ENCODE data around the gene TEN1. TPM values are rescaled to one million over a fixed set of nuclear protein-coding genes. Genes with fewer than 3 reads are reported as not detected.

The TEN1 gene
- total RNA-seq, 1 experiment from 2014 or later, result 19.3 TPM

- no peak overlapping the region for H4K8ac ChIP-seq (replicated peaks; ENCODE audit: insufficient read length, low read depth, low read length)
- no peak overlapping the region for H3K27ac ChIP-seq (ENCODE audit: insufficient read length, low read depth, low read length)
- no peak overlapping the region for H2BK20ac ChIP-seq (ENCODE audit: low read depth, low read length, poor library complexity, severe bottlenecking)
- no peak overlapping the region for H4K91ac ChIP-seq (ENCODE audit: insufficient read length, low read depth, low read length)
- H3K9me3 ChIP-seq (ENCODE audit: control insufficient read depth, low read depth, low read length), result no peaks in the 10 kb centered on the region
- no peak overlapping the region for H3K14ac ChIP-seq (ENCODE audit: insufficient read depth, low read length)
- TF ChIP-seq CTCF (conservative IDR thresholded peaks at IDR 0.05), result no peak
- Mint-ChIP-seq H3K36me3 (ENCODE audit: insufficient read depth in 1 of 3, low read depth in 3 of 3) (no peaks in the 10 kb centered on the region), H3K27ac (no peak overlapping the region), H3K9me3 (no peaks in the 10 kb centered on the region; a peak in 1 of 5 replicates), H3K27me3 (ENCODE audit: low read depth) (peaks cover 5% of the 10 kb centered on the region; the same call in 1 of the 2 replicates), H3K4me3 (no peak overlapping the region), H3K4me1 (peaks cover 10 to 18% of the 10 kb centered on the region in 2 experiments)
- H2BK15ac ChIP-seq (ENCODE audit: low read depth, low read length), result no peak overlapping the region
- no peak overlapping the region for H3T11ph ChIP-seq (ENCODE audit: low read length)
- peaks cover 2% of the 10 kb centered on the region; the same call in 1 of the 2 replicates for H3K4me1 ChIP-seq (ENCODE audit: insufficient read depth, low read length)
- no peak overlapping the region for H2BK12ac ChIP-seq (ENCODE audit: insufficient read length, low read depth, low read length)
- H3K56ac ChIP-seq (ENCODE audit: insufficient read length, low read depth, low read length), result no peak overlapping the region
- H3K79me1 ChIP-seq (ENCODE audit: insufficient read depth, low read depth, low read length, poor library complexity, severe bottlenecking), result no peaks in the 10 kb centered on the region
- H3K79me2 ChIP-seq (ENCODE audit: insufficient read depth, low read length), result no peaks in the 10 kb centered on the region
- H3K27me3 ChIP-seq (ENCODE audit: insufficient read depth, low read length), result no peaks in the 10 kb centered on the region
- no peak overlapping the region for H3K4me2 ChIP-seq (ENCODE audit: insufficient read depth, insufficient read length, low read length)
- no peak overlapping the region for H3K4ac ChIP-seq (ENCODE audit: low read depth, low read length)
- H2AFZ ChIP-seq (ENCODE audit: low read length), result no peak overlapping the region
- H2BK120ac ChIP-seq (ENCODE audit: low read depth, low read length, poor library complexity, severe bottlenecking), result no peak overlapping the region
- H3K23me2 ChIP-seq (ENCODE audit: insufficient read length, low read depth, low read length, poor library complexity, severe bottlenecking), result no peaks in the 10 kb centered on the region
- no peak overlapping the region for H3K9ac ChIP-seq (ENCODE audit: extremely low read depth, insufficient read length, low read length)
- no peak for DNase-seq
- no peak overlapping the region for H3K23ac ChIP-seq (ENCODE audit: insufficient read length, low read depth, low read length)
- no peak overlapping the region for H2BK5ac ChIP-seq (ENCODE audit: insufficient read length, low read length)
- WGBS (ENCODE audit: extremely low coverage, insufficient read length, low lambda C conversion rate), result no CpG with 5 or more reads among the region's 12 CpGs
- no peak overlapping the region for H3K18ac ChIP-seq (ENCODE audit: insufficient read length, low read depth, low read length)
- H4K20me1 ChIP-seq (ENCODE audit: control insufficient read depth, insufficient read depth, insufficient read length), result no peaks in the 10 kb centered on the region
- H4K5ac ChIP-seq (ENCODE audit: insufficient read length, low read depth, low read length), result no peak overlapping the region
- no peak overlapping the region for H2AK5ac ChIP-seq (ENCODE audit: insufficient read length, low read length)
These were observed 46.3 kb downstream of the TEN1 start for GRCh38 chr17:76025294-76025693.

All from H9 (cell line).